ENCODE results near the gene SYTL2.

SYTL2 gene

GRCh38 chr11:85826116-85826855 is 15.3 kb upstream of the SYTL2 start:
- Histone ChIP-seq H3K9me3 (no peaks in the 10 kb centered on the region), H3K36me3 (no peaks in the 10 kb centered on the region), H3K27me3 (no peaks in the 10 kb centered on the region), H3K4me1 (peaks cover 3% of the 10 kb centered on the region), H3K4me3 (ENCODE audit: low read depth, low read length) (no peak overlapping the region)
- TF ChIP-seq, protein P1, sequence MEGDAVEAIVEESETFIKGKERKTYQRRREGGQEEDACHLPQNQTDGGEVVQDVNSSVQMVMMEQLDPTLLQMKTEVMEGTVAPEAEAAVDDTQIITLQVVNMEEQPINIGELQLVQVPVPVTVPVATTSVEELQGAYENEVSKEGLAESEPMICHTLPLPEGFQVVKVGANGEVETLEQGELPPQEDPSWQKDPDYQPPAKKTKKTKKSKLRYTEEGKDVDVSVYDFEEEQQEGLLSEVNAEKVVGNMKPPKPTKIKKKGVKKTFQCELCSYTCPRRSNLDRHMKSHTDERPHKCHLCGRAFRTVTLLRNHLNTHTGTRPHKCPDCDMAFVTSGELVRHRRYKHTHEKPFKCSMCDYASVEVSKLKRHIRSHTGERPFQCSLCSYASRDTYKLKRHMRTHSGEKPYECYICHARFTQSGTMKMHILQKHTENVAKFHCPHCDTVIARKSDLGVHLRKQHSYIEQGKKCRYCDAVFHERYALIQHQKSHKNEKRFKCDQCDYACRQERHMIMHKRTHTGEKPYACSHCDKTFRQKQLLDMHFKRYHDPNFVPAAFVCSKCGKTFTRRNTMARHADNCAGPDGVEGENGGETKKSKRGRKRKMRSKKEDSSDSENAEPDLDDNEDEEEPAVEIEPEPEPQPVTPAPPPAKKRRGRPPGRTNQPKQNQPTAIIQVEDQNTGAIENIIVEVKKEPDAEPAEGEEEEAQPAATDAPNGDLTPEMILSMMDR (IDR thresholded peaks at IDR 0.05; ENCODE audit: low read depth, low read length) = peak; percentile 49
- DNase-seq = peak; percentile 56

DNA sequence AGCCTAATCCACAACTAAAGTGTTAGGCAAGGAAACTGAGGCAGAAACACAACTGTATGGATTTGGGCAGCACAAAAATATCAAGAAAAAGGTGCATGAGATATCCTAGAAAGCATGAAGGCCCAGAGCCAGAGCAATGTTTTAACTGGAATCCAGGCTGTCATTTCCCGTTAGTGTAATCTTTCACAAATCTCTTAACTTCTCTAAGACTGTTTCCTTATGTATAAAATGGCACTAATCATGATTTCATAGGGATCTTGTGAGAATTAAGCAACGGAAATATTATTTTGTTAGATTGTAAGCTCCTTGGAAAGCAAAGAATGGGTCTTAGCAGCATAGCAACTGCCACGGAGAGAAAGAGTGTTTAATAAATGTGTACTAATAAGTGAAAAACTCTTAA is 14.7 kb upstream of the SYTL2 start:
- no peaks in the 10 kb centered on the region; the same call in 1 of the 2 replicates for H3K27me3 ChIP-seq
- no peaks in the 10 kb centered on the region for H3K36me3 ChIP-seq
- peaks cover 3% of the 10 kb centered on the region for H3K4me1 ChIP-seq
- TF ChIP-seq, protein P1 (IDR thresholded peaks at IDR 0.05; ENCODE audit: low read depth, low read length) = no peak
- no peaks in the 10 kb centered on the region for H3K9me3 ChIP-seq
- H3K4me3 ChIP-seq (ENCODE audit: low read depth, low read length) = no peak overlapping the region
- DNase-seq = no peak

GRCh38 chr11:85823816-85824215 is 12.9 kb upstream of the SYTL2 start:
- DNase-seq = no peak
- H3K27me3 ChIP-seq = no peaks in the 10 kb centered on the region; the same call in 1 of the 2 replicates
- no peak overlapping the region for H3K4me3 ChIP-seq (ENCODE audit: low read depth, low read length)
- no peaks in the 10 kb centered on the region for H3K36me3 ChIP-seq
- TF ChIP-seq, protein P1 (IDR thresholded peaks at IDR 0.05; ENCODE audit: low read depth, low read length) = no peak
- H3K4me1 ChIP-seq = peaks cover 3% of the 10 kb centered on the region
- H3K9me3 ChIP-seq = no peaks in the 10 kb centered on the region

DNA sequence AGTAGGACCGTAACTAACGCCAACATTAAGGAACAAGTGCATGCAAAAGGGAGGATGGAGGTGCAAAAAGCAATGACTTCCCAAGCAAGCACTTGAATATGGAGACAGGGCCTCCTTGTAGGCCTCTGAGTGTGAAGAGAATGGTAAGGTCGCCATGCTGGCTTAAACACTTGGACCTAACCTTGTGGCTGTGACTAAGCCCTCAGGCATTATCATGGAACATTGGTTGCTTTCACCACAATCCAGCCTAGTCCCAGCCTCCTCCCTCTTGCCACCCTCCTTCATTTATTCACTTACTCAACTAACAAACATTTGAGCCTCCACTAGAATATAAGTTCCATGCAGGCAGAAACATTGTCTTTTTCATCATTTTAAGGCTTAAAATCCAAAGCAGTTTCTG is 11.9 kb upstream of the SYTL2 start:
- H3K4me3 ChIP-seq (ENCODE audit: low read depth, low read length) = no peak overlapping the region
- peaks cover under 1% of the 10 kb centered on the region; the same call in 1 of the 2 replicates for H3K4me1 ChIP-seq
- TF ChIP-seq, protein P1 (IDR thresholded peaks at IDR 0.05; ENCODE audit: low read depth, low read length) = no peak
- DNase-seq = no peak
- H3K36me3 ChIP-seq = no peaks in the 10 kb centered on the region
- H3K9me3 ChIP-seq = no peaks in the 10 kb centered on the region
- H3K27me3 ChIP-seq = no peaks in the 10 kb centered on the region; the same call in 1 of the 2 replicates

GRCh38 chr11:85821636-85822035 is 10.7 kb upstream of the SYTL2 start:
- Histone ChIP-seq H3K9me3 (no peaks in the 10 kb centered on the region), H3K4me3 (ENCODE audit: low read depth, low read length) (no peak overlapping the region), H3K4me1 (no peaks in the 10 kb centered on the region), H3K27me3 (no peaks in the 10 kb centered on the region; the same call in 1 of the 2 replicates), H3K36me3 (no peaks in the 10 kb centered on the region)
- TF ChIP-seq, protein P1 (IDR thresholded peaks at IDR 0.05; ENCODE audit: low read depth, low read length) = no peak
- DNase-seq = no peak

GRCh38 chr11:85819441-85819840 is 8.5 kb upstream of the SYTL2 start:
- H3K4me3 ChIP-seq (ENCODE audit: low read depth, low read length) = no peak overlapping the region
- no peaks in the 10 kb centered on the region for H3K9me3 ChIP-seq
- DNase-seq = no peak
- TF ChIP-seq, protein P1 (IDR thresholded peaks at IDR 0.05; ENCODE audit: low read depth, low read length) = no peak
- no peaks in the 10 kb centered on the region for H3K36me3 ChIP-seq
- no peaks in the 10 kb centered on the region for H3K4me1 ChIP-seq
- no peaks in the 10 kb centered on the region; the same call in 1 of the 2 replicates for H3K27me3 ChIP-seq

All from BE2C (cell line).